ENCODE data around the gene CYP3A5.
"Not testable (repeated sequence)": the region's sequence is repeated elsewhere in the genome, so short reads cannot be mapped to it uniquely, and the experiment has no call there.

The CYP3A5 gene

DNA sequence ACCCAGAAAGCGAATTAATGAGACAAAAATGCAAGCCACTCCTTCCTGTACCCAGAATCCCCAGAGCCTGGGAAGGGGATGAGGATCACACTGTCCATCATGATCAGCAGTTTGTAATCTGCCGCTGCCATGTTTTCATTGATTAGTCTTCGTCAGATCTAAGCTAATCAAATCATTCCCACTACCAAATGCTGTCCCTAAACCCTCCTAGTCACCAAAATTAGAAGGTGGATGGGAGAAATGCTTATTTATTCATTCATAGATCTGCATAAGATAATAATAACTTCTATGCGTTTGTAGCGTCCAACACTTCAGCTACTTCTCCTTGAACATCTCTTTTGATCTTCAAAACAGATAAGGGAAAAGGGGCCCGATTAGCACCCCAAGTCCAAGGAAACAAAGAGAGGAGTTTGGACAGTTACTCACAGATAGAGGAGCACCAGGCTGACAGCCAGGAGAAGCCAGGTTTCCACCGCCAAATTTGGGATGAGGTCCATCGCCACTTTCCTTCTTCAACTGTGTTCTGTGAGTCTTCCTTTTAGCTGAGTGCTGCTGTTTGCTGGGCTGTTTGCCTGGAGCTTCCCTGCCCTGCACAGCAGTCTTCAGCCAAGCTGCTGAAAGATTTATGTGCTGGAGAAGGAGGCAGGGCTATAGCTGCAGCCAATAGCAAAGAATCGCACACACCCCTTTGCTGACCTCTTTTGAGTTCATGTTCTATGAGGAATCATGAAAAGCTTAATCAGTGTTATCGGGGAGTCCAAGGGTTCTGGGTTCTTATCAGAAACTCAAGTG is at the start of gene CYP3A5:
CYP3A5 (minus strand) TSS at position 597 of the 792 bp plus-strand sequence; CDS start at position 497, 100 bp downstream.
- no peak for DNase-seq (ENCODE audit: low read depth)

DNA sequence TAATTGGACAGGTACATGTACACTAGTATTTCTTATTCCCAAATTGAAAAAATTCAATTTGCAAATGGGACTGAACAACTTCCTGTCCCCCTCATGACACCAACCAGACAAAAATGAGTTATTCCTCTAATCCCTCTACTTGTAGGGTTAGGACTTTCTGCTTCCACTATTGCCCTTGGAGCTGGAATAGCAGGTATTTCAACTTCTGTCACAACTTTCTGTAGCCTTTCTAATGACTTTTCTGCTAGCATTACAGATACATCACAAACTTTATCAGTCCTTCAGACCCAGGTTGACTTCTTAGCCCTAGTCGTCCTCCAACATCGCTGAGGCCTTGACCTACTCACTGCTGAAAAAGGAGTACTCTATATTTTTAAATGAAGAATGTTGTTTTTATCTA is 48.8 kb upstream of the CYP3A5 start:
- DNase-seq (ENCODE audit: low read depth), result no peak

GRCh38 chr7:99723201-99723600 is 43.4 kb upstream of the CYP3A5 start:
- not testable (repeated sequence) for DNase-seq (ENCODE audit: low read depth)

DNA sequence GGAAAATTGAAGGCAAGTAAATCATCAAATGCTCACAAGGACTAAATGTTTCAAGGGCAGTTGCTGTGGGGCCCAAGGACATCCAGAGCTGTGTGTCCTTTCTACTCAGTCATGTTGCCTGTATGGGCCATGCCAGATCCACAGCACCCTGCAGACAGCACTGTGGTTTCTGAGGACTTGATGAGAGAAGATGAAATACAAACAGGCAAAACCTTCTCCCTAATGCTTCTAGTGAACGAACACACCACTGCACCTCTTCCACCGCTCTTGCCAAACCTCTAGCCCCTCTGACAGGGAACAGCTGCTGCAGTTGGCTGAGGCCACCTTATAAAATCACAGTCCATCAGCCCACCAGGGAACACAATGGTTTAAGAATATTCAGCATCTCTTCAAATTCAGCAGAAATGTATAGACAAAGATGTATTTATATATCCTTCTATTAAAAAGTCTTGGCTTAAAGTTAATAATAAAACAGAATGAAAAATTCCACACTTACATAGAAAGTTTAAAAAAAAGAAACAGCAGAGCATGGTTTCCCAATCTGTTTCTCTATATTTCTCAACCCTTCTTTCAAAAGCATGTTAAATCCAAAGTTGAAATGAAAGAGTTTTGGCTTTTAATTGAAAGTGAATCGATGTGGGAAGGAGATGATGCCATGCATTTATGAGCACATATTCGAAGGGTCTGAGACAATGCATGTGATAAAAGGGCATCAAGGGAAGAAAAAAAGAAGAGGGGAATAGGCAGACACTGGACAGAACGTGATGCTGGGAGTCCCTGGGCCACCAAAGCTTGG is 41.2 kb upstream of the CYP3A5 start:
- DNase-seq (ENCODE audit: low read depth), result no peak

DNA sequence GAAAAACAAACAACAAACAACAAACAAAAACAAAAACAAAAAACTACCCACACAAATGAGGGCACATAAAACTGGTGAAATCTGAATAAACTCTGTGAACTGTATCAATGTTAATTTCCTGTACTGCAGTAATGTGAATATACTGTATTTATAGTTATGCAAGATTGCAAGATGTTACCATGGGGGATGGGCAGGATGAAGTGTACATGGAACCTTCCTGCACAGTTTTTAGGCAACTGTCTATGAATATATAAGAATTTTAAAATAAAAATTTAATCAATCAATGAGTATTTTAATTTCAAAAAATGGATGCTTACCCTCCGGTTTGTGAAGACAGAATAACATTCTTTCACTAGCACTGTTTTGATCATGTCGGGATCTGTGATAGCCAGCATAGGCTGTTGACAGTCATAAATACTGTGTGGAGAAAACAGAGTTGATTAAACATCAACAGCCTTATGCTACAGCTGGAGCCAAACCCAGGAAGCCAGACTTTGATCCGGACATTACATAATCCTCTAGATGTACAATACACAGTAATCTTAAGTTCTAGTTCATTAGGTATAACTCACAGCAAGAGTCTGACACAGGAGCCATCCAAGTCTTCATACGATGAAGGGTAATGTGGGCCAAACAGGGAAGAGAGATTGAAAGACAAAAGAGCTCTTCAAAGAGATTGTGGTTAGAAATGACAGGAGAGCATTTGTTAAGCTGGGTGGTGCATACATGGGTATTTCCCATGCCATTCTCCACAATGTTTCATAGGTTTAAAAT is 40.4 kb upstream of the CYP3A5 start:
- DNase-seq (ENCODE audit: low read depth), result no peak

GRCh38 chr7:99713995-99714570 is 34.3 kb upstream of the CYP3A5 start:
- no peak for DNase-seq (ENCODE audit: low read depth)

DNA sequence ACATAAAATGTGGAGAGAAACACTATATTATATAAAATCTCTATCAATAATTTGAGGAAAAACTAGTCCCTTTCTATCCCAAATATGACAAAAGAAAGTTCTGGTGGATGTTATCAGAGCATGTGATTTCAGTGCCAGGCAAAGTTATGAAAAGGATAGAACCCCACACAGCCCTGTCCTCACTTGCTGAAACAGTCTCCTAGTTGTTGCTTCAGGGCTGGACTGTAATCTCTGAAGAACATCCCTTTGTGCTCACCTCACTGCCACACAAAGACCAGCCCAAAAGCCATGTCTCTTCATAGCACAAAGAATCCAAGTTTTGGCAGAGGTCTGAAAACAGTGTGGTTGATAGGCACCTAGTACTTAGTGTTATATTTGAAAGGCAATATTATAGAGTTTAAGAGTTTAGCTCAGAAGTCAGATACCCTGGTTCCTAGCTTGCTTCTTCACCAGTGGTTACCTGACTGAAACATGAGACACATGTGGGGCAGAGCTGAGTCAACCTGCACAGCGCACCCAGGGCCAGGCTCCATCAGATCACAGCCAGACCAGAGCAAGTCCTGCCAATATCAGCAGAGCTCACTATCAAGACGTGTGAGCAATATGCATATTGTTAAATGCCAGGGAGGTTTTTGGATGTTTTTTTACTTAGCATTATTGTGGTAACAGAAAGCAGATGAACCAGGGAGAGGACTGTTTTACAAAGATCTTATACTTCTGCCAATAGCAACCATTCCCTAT is 30.2 kb upstream of the CYP3A5 start:
- DNase-seq (ENCODE audit: low read depth), result no peak

- DNase-seq (ENCODE audit: low read depth), result no peak
Measured at GRCh38 chr7:99709260-99709659, 29.5 kb upstream of the CYP3A5 start.

GRCh38 chr7:99707096-99707495 is 27.3 kb upstream of the CYP3A5 start:
- DNase-seq (ENCODE audit: low read depth), result no peak

GRCh38 chr7:99699946-99700345 is 20.1 kb upstream of the CYP3A5 start:
- DNase-seq (ENCODE audit: low read depth), result no peak

GRCh38 chr7:99698867-99699730 is 19.3 kb upstream of the CYP3A5 start:
- not testable (repeated sequence) for DNase-seq (ENCODE audit: low read depth)

DNA sequence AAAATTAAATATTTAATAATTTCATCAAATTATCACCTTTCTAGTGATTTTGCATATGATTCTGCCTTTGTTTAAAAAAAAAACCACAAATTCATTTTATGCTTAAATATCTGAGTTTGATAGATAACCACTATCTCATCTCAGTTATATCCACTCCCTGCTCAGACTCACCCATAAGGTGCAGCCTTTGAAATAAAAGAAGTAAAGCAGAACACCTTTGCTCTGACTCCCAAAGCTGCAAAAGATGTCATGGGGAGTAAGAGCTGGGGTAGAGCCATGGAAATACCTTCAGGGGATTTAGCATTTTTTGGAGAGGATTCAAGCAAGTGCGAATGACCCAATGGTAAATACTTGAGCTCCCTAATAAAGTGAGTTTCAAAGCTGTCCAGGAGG is 15.1 kb upstream of the CYP3A5 start:
- no peak for DNase-seq (ENCODE audit: low read depth)

- DNase-seq (ENCODE audit: low read depth), result no peak
Measured at GRCh38 chr7:99694201-99694911, 14.6 kb upstream of the CYP3A5 start.

GRCh38 chr7:99693427-99694200 is 13.8 kb upstream of the CYP3A5 start:
- no peak for DNase-seq (ENCODE audit: low read depth)

- no peak for DNase-seq (ENCODE audit: low read depth)
Measured at GRCh38 chr7:99693100-99693426, 13.3 kb upstream of the CYP3A5 start.

DNA sequence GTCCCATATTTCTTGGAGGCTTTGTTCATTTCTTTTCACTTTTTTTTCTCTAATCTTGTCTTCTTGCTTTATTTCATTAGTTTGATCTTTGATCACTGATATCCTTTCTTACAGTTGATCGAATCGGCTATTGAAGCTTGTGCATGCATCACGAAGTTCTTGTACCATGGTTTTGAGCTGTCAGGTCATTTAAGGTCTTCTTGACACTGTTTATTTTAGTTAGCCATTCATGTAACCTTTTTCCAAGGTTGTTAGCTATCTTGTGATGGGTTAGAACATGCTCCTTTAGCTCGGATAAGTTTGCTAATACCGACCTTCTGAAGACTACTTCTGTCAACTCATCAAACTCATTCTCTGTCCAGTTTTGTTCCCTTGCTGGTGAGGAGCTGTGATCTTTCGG is 12.8 kb upstream of the CYP3A5 start:
- DNase-seq (ENCODE audit: low read depth), result not testable (repeated sequence)

- not testable (repeated sequence) for DNase-seq (ENCODE audit: low read depth)
Measured at GRCh38 chr7:99691658-99692057, 11.9 kb upstream of the CYP3A5 start.

DNA sequence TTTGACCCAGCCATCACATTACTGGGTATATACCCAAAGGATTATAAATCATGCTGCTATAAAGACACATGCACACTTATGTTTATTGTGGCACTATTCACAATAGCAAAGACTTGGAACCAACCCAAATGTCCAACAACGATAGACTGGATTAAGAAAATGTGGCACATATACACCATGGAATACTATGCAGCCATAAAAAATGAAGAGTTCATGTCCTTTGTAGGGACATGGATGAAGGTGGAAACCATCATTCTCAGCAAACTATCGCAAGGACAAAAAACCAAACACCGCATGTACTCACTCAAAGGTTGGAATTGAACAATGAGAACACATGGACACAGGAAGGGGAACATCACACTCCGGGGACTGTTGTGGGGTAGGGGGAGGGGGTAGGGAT is 11.1 kb upstream of the CYP3A5 start:
- not testable (repeated sequence) for DNase-seq (ENCODE audit: low read depth)
